ENCODE data around the gene AP3S1. TPM values are rescaled to one million over a fixed set of nuclear protein-coding genes. Genes with fewer than 3 reads are reported as not detected.

The AP3S1 gene
- total RNA-seq, 2 experiments from 2014 or later, result 33.2 to 33.6 TPM

GRCh38 chr5:115829913-115830312 is 11.8 kb upstream of the AP3S1 start:
- DNase-seq, result no peak
- Mint-ChIP-seq H3K4me1 (ENCODE audit: low read depth) (peaks cover 5% of the 10 kb centered on the region), H3K9me3 (peaks cover 6% of the 10 kb centered on the region), H3K4me3 (no peak overlapping the region), H3K27me3 (no peaks in the 10 kb centered on the region), H3K27ac (no peak overlapping the region), H3K36me3 (ENCODE audit: low read depth) (peaks cover 80% of the 10 kb centered on the region)
- intact Hi-C loops (cut with DNase I, micrococcal nuclease), result no loop called here
- Histone ChIP-seq H3K27ac (ENCODE audit: low read depth in 1 of 2, low read length in 2 of 2) (no peak overlapping the region), H3K9me3 (ENCODE audit: control insufficient read depth in 1 of 2, insufficient read depth in 1 of 2, low read length in 2 of 2) (no peaks in the 10 kb centered on the region), H3K4me1 (ENCODE audit: insufficient read depth, low read length) (no peaks in the 10 kb centered on the region), H3K4me3 (ENCODE audit: low read length) (no peak overlapping the region), H3K36me3 (ENCODE audit: insufficient read depth, low read length) (peaks cover 61% of the 10 kb centered on the region), H3K27me3 (ENCODE audit: control insufficient read depth in 1 of 2, insufficient read depth in 2 of 2, low read length in 2 of 2) (no peaks in the 10 kb centered on the region)
- ChIA-PET CTCF (no interaction called here), POLR2A (no interaction called here)
- ATAC-seq (ENCODE audit: poor library complexity), result no peak
- no peak for TF ChIP-seq CTCF (IDR thresholded peaks at IDR 0.05)

- intact Hi-C loops (cut with DNase I, micrococcal nuclease), result no loop called here
- Mint-ChIP-seq H3K36me3 (ENCODE audit: low read depth) (peaks cover 93% of the 10 kb centered on the region), H3K27me3 (no peaks in the 10 kb centered on the region), H3K9me3 (peaks cover 4% of the 10 kb centered on the region), H3K27ac (peak overlapping the region; percentile 6), H3K4me3 (no peak overlapping the region), H3K4me1 (ENCODE audit: low read depth) (peaks cover 9% of the 10 kb centered on the region)
- CTCF ChIA-PET, result interaction anchor here (1.5 to 2.4 kb wide), 4 partner anchors 12 to 201 kb away, joined by 4 to 10 read pairs (median 8); no protein-coding TSS in a partner anchor
- peak in 4 of 14 experiments; percentile 28 to 68 (median 62) for DNase-seq
- H3K27ac ChIP-seq (ENCODE audit: low read depth in 1 of 2, low read length in 2 of 2), result no peak overlapping the region
- peak; percentile 79 for ATAC-seq (ENCODE audit: poor library complexity)
- no peaks in the 10 kb centered on the region for H3K27me3 ChIP-seq (ENCODE audit: control insufficient read depth in 1 of 2, insufficient read depth in 2 of 2, low read length in 2 of 2)
- peak; percentile 80 for TF ChIP-seq CTCF (IDR thresholded peaks at IDR 0.05)
- no peak overlapping the region for H3K4me3 ChIP-seq (ENCODE audit: low read length)
- peaks cover 75% of the 10 kb centered on the region for H3K36me3 ChIP-seq (ENCODE audit: insufficient read depth, low read length)
- H3K9me3 ChIP-seq (ENCODE audit: control insufficient read depth in 1 of 2, insufficient read depth in 1 of 2, low read length in 2 of 2), result no peaks in the 10 kb centered on the region
- H3K4me1 ChIP-seq (ENCODE audit: insufficient read depth, low read length), result no peaks in the 10 kb centered on the region
- POLR2A ChIA-PET, result interaction anchor here (0.9 kb wide), 1 partner anchor 197 kb away, joined by 6 read pairs; no protein-coding TSS in a partner anchor
These were observed 10.5 kb upstream of the AP3S1 start for GRCh38 chr5:115831163-115831768.

GRCh38 chr5:115835481-115835880 is 6.3 kb upstream of the AP3S1 start:
- intact Hi-C loops (cut with DNase I, micrococcal nuclease), result loop anchor here (5.0 kb wide), 2 partner anchors 252 to 528 kb away; partner anchors contain the start of gene COMMD10 (in 1 of the 2)

More at GRCh38 chr5:115835481-115835880, 6.3 kb upstream of the AP3S1 start:
- no peak overlapping the region for H3K27ac ChIP-seq (ENCODE audit: low read depth in 1 of 2, low read length in 2 of 2)
- Mint-ChIP-seq H3K27me3 (no peaks in the 10 kb centered on the region), H3K36me3 (ENCODE audit: low read depth) (peaks cover 78% of the 10 kb centered on the region), H3K4me1 (ENCODE audit: low read depth) (peaks cover 45% of the 10 kb centered on the region), H3K9me3 (no peaks in the 10 kb centered on the region), H3K4me3 (no peak overlapping the region), H3K27ac (no peak overlapping the region)
- CTCF ChIA-PET, result no interaction called here
- POLR2A ChIA-PET, result interaction anchor here (0.8 kb wide), 1 partner anchor 8 kb away, joined by 3 read pairs; no protein-coding TSS in a partner anchor
- TF ChIP-seq CTCF (IDR thresholded peaks at IDR 0.05), result no peak
- no peak for DNase-seq
- ATAC-seq (ENCODE audit: poor library complexity), result no peak
- H3K4me3 ChIP-seq (ENCODE audit: low read length), result no peak overlapping the region
- peaks cover 13% of the 10 kb centered on the region for H3K4me1 ChIP-seq (ENCODE audit: insufficient read depth, low read length)
- peaks cover 69% of the 10 kb centered on the region for H3K36me3 ChIP-seq (ENCODE audit: insufficient read depth, low read length)
- no peaks in the 10 kb centered on the region for H3K9me3 ChIP-seq (ENCODE audit: control insufficient read depth in 1 of 2, insufficient read depth in 1 of 2, low read length in 2 of 2)
- no peaks in the 10 kb centered on the region for H3K27me3 ChIP-seq (ENCODE audit: control insufficient read depth in 1 of 2, insufficient read depth in 2 of 2, low read length in 2 of 2)

All from CD4-positive, alpha-beta T cell (primary cell).